ENCODE measurements around the gene MBD6. TPM values are rescaled to one million over a fixed set of nuclear protein-coding genes. Genes with fewer than 3 reads are reported as not detected.

Gene MBD6
- total and polyA plus RNA-seq, 3 experiments from 2014 or later = 4.2 to 54.7 (median 49.0) TPM

Other genes starting within 250 kb of the MBD6 start
- gene R3HDM2, start 91.8 kb upstream of the MBD6 start, total RNA-seq = 10 to 100 TPM; 28.2 to 36.8 TPM
- 15.1 TPM for gene R3HDM2, start 91.8 kb upstream of the MBD6 start, polyA plus RNA-seq
- under 1 TPM; 0.11 TPM for gene INHBC, start 88.0 kb upstream of the MBD6 start, total RNA-seq
- not detected for gene INHBC, start 88.0 kb upstream of the MBD6 start, polyA plus RNA-seq
- gene INHBE, start 67.5 kb upstream of the MBD6 start, total RNA-seq = under 1 TPM; 0.38 to 0.61 TPM
- not detected for gene INHBE, start 67.5 kb upstream of the MBD6 start, polyA plus RNA-seq
- gene GLI1, start 63.0 kb upstream of the MBD6 start, total RNA-seq = under 1 TPM; 0.55 to 0.75 TPM
- 0.32 TPM for gene GLI1, start 63.0 kb upstream of the MBD6 start, polyA plus RNA-seq
- gene ARHGAP9, start 43.0 kb upstream of the MBD6 start, total RNA-seq = 100 to 1,000 TPM; 116 to 121 TPM
- 181 TPM for gene ARHGAP9, start 43.0 kb upstream of the MBD6 start, polyA plus RNA-seq
- gene MARS1, start 34.8 kb upstream of the MBD6 start, total RNA-seq = 100 to 1,000 TPM; 386 to 398 TPM
- gene MARS1, start 34.8 kb upstream of the MBD6 start, polyA plus RNA-seq = 89.8 TPM
- 10 to 100 TPM; 12.7 to 13.2 TPM for gene DDIT3, start 2.3 kb upstream of the MBD6 start, total RNA-seq
- 11.7 TPM for gene DDIT3, start 2.3 kb upstream of the MBD6 start, polyA plus RNA-seq
- 10 to 100 TPM; 98.7 to 99.3 TPM for gene DCTN2, start 24.4 kb downstream of the MBD6 start, total RNA-seq
- 80.8 TPM for gene DCTN2, start 24.4 kb downstream of the MBD6 start, polyA plus RNA-seq
- 1 to 10 TPM; 1.8 to 2.1 TPM for gene KIF5A, start 27.2 kb downstream of the MBD6 start, total RNA-seq
- gene KIF5A, start 27.2 kb downstream of the MBD6 start, polyA plus RNA-seq = 0.12 TPM
- 10 to 100 TPM; 24.7 to 29.7 TPM for gene PIP4K2C, start 68.4 kb downstream of the MBD6 start, total RNA-seq
- gene PIP4K2C, start 68.4 kb downstream of the MBD6 start, polyA plus RNA-seq = 40.6 TPM
- gene DTX3, start 82.0 kb downstream of the MBD6 start, total RNA-seq = 10 to 100 TPM; 16.7 to 18.3 TPM
- 7.2 TPM for gene DTX3, start 82.0 kb downstream of the MBD6 start, polyA plus RNA-seq
- 1 to 10 TPM; 1.4 to 1.9 TPM for gene ARHGEF25, start 88.6 kb downstream of the MBD6 start, total RNA-seq
- gene ARHGEF25, start 88.6 kb downstream of the MBD6 start, polyA plus RNA-seq = not detected
- gene B4GALNT1, start 110.4 kb downstream of the MBD6 start, total RNA-seq = 1 to 10 TPM; 2.9 to 4.1 TPM
- gene B4GALNT1, start 110.4 kb downstream of the MBD6 start, polyA plus RNA-seq = not detected
- gene OS9, start 171.3 kb downstream of the MBD6 start, total RNA-seq = 100 to 1,000 TPM in 1 of 2 experiments, 10 to 100 TPM in 1; 96.8 to 103 TPM
- gene OS9, start 171.3 kb downstream of the MBD6 start, polyA plus RNA-seq = 86.9 TPM
- 10 to 100 TPM; 29.9 to 31.7 TPM for gene AGAP2, start 215.9 kb downstream of the MBD6 start, total RNA-seq
- 6.4 TPM for gene AGAP2, start 215.9 kb downstream of the MBD6 start, polyA plus RNA-seq
- 10 to 100 TPM; 12.0 to 13.0 TPM for gene TSPAN31, start 222.2 kb downstream of the MBD6 start, total RNA-seq
- gene TSPAN31, start 222.2 kb downstream of the MBD6 start, polyA plus RNA-seq = 46.9 TPM
- gene CDK4, start 229.5 kb downstream of the MBD6 start, total RNA-seq = 100 to 1,000 TPM; 268 to 304 TPM
- gene CDK4, start 229.5 kb downstream of the MBD6 start, polyA plus RNA-seq = 76.0 TPM
- gene MARCHF9, start 232.3 kb downstream of the MBD6 start, total RNA-seq = 10 to 100 TPM; 26.3 to 27.2 TPM
- gene MARCHF9, start 232.3 kb downstream of the MBD6 start, polyA plus RNA-seq = 5.7 TPM
- gene CYP27B1, start 244.3 kb downstream of the MBD6 start, total RNA-seq = 1 to 10 TPM; 7.2 to 7.4 TPM
- gene CYP27B1, start 244.3 kb downstream of the MBD6 start, polyA plus RNA-seq = 0.52 TPM
- 10 to 100 TPM; 69.8 to 74.2 TPM for gene METTL1, start 249.3 kb downstream of the MBD6 start, total RNA-seq
- 18.6 TPM for gene METTL1, start 249.3 kb downstream of the MBD6 start, polyA plus RNA-seq
- 1 to 10 TPM; 3.5 to 3.9 TPM for gene EEF1AKMT3, start 249.8 kb downstream of the MBD6 start, total RNA-seq
- gene EEF1AKMT3, start 249.8 kb downstream of the MBD6 start, polyA plus RNA-seq = 3.3 TPM

All from CD8-positive, alpha-beta memory T cell (primary cell).